ENCODE measurements around the gene MMP25. TPM values are rescaled to one million over a fixed set of nuclear protein-coding genes. Genes with fewer than 3 reads are reported as not detected.

MMP25 gene
- polyA plus RNA-seq, 1 of the 3 experiments (the other 2 are of a cell fraction), result 0.03 TPM

GRCh38 chr16:3030222-3031212 lies 15.8 kb upstream of the MMP25 start:
- POLR2A ChIA-PET, result interaction anchor here (1.0 kb wide), 1 partner anchor 11 kb away, joined by 5 read pairs; no protein-coding TSS in a partner anchor
- CTCF ChIA-PET, result interaction anchor here (0.6 to 9.8 kb wide), 36 partner anchors 11 to 278 kb away, joined by 3 to 141 read pairs (median 7); partner anchors contain the start of genes CLDN6, HCFC1R1, IL32 and MMP25

More at GRCh38 chr16:3030222-3031212, 15.8 kb upstream of the MMP25 start:
- Histone ChIP-seq H3K79me2 (ENCODE audit: insufficient read depth) (no peaks in the 10 kb centered on the region), H3K9me3 (no peaks in the 10 kb centered on the region), H3K36me3 (replicated peaks in 1 of 2; ENCODE audit: control insufficient read depth in 1 of 2, insufficient read depth in 2 of 2, low read length in 1 of 2) (peaks cover 5 to 22% of the 10 kb centered on the region in 2 experiments), H3K9me2 (no peaks in the 10 kb centered on the region), H3K27ac (ENCODE audit: low read depth in 2 of 2, low read length in 1 of 2) (no peak overlapping the region), H2AFZ (ENCODE audit: low read depth) (no peak overlapping the region), H3F3A (replicated peaks; ENCODE audit: insufficient read depth) (peaks cover 24% of the 10 kb centered on the region), H3K4me2 (no peak overlapping the region), H4K20me1 (ENCODE audit: insufficient read depth) (peaks cover 12% of the 10 kb centered on the region), H3K4me1 (ENCODE audit: control insufficient read depth in 1 of 2, insufficient read depth in 2 of 2, low read depth in 1 of 2, low read length in 1 of 2) (peaks cover 0 to 2% of the 10 kb centered on the region in 2 experiments; a peak in 1 of 4 replicates), H3K9ac (no peak overlapping the region), H3K4me3 (ENCODE audit: low read depth in 2 of 2, low read length in 1 of 2) (no peak overlapping the region), H3K27me3 (ENCODE audit: insufficient read depth) (peaks cover 37% of the 10 kb centered on the region)
- TF ChIP-seq, protein P1, sequence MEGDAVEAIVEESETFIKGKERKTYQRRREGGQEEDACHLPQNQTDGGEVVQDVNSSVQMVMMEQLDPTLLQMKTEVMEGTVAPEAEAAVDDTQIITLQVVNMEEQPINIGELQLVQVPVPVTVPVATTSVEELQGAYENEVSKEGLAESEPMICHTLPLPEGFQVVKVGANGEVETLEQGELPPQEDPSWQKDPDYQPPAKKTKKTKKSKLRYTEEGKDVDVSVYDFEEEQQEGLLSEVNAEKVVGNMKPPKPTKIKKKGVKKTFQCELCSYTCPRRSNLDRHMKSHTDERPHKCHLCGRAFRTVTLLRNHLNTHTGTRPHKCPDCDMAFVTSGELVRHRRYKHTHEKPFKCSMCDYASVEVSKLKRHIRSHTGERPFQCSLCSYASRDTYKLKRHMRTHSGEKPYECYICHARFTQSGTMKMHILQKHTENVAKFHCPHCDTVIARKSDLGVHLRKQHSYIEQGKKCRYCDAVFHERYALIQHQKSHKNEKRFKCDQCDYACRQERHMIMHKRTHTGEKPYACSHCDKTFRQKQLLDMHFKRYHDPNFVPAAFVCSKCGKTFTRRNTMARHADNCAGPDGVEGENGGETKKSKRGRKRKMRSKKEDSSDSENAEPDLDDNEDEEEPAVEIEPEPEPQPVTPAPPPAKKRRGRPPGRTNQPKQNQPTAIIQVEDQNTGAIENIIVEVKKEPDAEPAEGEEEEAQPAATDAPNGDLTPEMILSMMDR (IDR thresholded peaks at IDR 0.05), result no peak
- TF ChIP-seq SMC3 (IDR thresholded peaks at IDR 0.05; ENCODE audit: low read depth, low read length), result no peak
- TF ChIP-seq JUND (IDR thresholded peaks at IDR 0.05), result no peak
- TF ChIP-seq POLR2AphosphoS5 (IDR thresholded peaks at IDR 0.05; ENCODE audit: low read depth, low read length), result no peak
- no peak for TF ChIP-seq NRF1 (IDR thresholded peaks at IDR 0.05; ENCODE audit: low read depth, low read length)
- no peak for TF ChIP-seq NFIC (IDR thresholded peaks at IDR 0.05; ENCODE audit: borderline replicate concordance)
- no peak for TF ChIP-seq FOXM1 (IDR thresholded peaks at IDR 0.05; ENCODE audit: low read depth)
- TF ChIP-seq ELF1 (IDR thresholded peaks at IDR 0.05), result no peak
- TF ChIP-seq, protein P2, sequence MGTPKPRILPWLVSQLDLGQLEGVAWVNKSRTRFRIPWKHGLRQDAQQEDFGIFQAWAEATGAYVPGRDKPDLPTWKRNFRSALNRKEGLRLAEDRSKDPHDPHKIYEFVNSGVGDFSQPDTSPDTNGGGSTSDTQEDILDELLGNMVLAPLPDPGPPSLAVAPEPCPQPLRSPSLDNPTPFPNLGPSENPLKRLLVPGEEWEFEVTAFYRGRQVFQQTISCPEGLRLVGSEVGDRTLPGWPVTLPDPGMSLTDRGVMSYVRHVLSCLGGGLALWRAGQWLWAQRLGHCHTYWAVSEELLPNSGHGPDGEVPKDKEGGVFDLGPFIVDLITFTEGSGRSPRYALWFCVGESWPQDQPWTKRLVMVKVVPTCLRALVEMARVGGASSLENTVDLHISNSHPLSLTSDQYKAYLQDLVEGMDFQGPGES (IDR thresholded peaks at IDR 0.05; ENCODE audit: low read depth, low read length), result no peak
- TF ChIP-seq, protein P3, sequence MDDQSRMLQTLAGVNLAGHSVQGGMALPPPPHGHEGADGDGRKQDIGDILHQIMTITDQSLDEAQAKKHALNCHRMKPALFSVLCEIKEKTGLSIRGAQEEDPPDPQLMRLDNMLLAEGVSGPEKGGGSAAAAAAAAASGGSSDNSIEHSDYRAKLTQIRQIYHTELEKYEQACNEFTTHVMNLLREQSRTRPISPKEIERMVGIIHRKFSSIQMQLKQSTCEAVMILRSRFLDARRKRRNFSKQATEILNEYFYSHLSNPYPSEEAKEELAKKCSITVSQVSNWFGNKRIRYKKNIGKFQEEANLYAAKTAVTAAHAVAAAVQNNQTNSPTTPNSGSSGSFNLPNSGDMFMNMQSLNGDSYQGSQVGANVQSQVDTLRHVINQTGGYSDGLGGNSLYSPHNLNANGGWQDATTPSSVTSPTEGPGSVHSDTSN (IDR thresholded peaks at IDR 0.05), result no peak
- no peak for TF ChIP-seq SIN3A (IDR thresholded peaks at IDR 0.05; ENCODE audit: borderline replicate concordance, low read depth, low read length)
- TF ChIP-seq GATA2 (CRISPR knock-in tag; IDR thresholded peaks at IDR 0.05), result no peak
- TF ChIP-seq RAD21 (IDR thresholded peaks at IDR 0.05; ENCODE audit: low read length), result no peak
- TF ChIP-seq EP300 (IDR thresholded peaks at IDR 0.05; ENCODE audit: borderline replicate concordance in 1 of 2, low read depth in 1 of 2, low read length in 1 of 2), result no peak
- TF ChIP-seq, protein P4, sequence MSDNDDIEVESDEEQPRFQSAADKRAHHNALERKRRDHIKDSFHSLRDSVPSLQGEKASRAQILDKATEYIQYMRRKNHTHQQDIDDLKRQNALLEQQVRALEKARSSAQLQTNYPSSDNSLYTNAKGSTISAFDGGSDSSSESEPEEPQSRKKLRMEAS (IDR thresholded peaks at IDR 0.05; ENCODE audit: low read depth), result no peak
- no peak for DNase-seq
- 64% methylated on average over 21 of the region's 33 CpGs for WGBS (ENCODE audit: low lambda C conversion rate)

Data from SK-N-SH (cell line).